A172 (cell line): ENCODE measurements around the gene RBPJL. TPM values are rescaled to one million over a fixed set of nuclear protein-coding genes. Genes with fewer than 3 reads are reported as not detected.

Experiments
- DNase-seq: peaks from one replicate; pipeline ENCODE4 v3.0.0-alpha.2; 2015; ENCODE audit warnings: low spot score
- total RNA-seq: library from RNA; depleted of rRNA; stranded (reverse); fragments of >200 nt; shearing (Covaris generic); gene quantifications from 2 replicates; pipeline ENCODE4 v1.2.3, GENCODE V29; 2014; rRNA removed

Gene RBPJL, protein sequence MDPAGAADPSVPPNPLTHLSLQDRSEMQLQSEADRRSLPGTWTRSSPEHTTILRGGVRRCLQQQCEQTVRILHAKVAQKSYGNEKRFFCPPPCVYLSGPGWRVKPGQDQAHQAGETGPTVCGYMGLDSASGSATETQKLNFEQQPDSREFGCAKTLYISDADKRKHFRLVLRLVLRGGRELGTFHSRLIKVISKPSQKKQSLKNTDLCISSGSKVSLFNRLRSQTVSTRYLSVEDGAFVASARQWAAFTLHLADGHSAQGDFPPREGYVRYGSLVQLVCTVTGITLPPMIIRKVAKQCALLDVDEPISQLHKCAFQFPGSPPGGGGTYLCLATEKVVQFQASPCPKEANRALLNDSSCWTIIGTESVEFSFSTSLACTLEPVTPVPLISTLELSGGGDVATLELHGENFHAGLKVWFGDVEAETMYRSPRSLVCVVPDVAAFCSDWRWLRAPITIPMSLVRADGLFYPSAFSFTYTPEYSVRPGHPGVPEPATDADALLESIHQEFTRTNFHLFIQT
- not detected in 2 replicates for total RNA-seq

- no peak for DNase-seq
Observed at GRCh38 chr20:45306431-45306982, at the start of gene RBPJL. Gene RBPJL, plus strand, starts transcription at chr20:45306840. Its CDS starts 83 bp downstream, at chr20:45306923.

DNA sequence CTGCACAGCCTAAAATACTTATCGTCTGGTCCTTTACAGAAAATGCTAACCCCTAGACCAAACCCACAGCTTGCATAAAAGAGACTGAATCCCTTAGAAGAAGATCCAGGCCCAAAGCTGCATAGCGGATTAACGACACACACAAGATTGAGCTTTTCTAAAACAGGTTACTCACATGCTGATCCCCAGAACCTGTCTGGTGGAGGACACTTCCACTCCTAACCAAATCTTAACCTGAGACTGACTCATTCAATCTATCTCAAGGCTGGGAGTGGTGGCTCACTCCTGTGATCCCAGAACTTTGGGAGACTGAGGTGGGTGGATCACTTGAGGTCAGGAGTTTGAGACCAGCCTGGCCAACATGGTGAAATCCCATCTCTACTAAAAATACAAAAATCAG, 49.5 kb upstream of the RBPJL start:
- no peak for DNase-seq

DNA sequence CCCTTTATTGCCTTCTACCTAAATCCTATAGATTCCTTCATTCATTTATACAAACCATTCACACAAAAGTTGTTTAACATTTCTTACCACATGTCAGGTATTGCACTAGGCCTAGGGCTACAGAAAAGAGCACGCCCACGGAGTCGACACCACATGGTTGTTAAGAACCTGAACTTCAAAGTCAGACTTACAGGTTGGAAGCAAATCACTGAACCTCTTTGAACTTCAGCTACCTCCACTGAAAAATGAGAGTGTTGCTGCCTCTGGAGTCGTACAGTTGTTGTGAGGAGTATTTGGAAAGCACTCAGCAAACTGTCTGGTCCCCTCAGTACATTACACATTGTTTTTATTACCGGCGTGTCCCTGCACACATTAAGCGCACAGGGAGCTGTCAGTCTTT, 48.9 kb upstream of the RBPJL start:
- no peak for DNase-seq

- no peak for DNase-seq
Observed at GRCh38 chr20:45258259-45258658, 48.4 kb upstream of the RBPJL start.

DNA sequence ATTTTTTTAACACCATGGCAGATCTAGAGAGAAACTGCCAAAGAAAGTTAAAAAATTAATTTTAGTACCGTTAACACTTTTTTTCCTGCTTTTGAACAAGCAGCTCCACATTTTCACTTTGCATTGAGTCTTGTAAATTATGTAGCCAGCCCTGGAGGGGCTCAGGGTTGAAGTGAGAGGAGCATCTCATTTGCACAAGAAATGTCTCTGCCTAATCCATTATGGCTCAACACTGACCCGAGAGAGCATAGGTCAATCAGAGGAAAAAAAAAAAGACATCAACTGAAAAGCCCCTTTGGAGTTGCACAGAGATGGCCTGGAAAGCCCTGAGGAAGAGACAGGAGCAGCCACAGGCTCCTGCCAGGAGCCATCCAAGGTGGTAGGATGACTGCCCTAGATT, 48.0 kb upstream of the RBPJL start:
- DNase-seq = no peak

DNA sequence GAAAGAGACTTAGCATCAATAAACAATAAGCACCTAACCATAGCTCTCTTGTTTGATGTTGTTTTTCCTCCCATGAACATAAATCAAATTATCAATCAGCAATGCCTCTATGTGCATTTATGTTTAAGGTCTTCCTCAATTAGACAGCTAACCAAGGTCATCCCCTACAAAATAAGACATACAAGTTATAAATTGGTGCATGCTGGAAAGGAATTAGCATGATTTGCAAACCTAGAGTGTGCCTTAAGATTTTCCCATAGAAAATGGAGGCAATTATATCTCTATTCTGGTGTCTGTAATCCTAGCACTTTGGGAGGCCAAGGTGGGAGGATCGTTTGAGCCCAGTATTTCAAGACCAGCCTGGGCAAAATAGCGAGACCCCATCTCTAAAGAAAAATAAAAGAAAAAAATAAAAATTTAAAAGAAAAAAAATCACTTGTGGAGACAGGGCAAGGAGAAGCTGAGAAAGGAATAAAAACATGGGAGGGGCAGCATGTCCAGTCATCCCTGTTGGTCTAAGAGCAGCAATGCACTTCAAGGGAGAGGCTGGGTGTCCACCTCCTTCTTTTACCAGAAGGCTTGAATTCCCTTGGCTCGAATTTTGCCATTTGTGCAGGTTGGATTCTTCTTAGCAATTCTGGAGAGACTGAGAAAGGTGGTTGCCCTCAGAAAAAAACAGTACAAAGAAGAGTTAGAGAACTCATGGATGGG, 42.9 kb upstream of the RBPJL start:
- no peak for DNase-seq

GRCh38 chr20:45266977-45267376, 39.7 kb upstream of the RBPJL start:
- no peak for DNase-seq

DNA sequence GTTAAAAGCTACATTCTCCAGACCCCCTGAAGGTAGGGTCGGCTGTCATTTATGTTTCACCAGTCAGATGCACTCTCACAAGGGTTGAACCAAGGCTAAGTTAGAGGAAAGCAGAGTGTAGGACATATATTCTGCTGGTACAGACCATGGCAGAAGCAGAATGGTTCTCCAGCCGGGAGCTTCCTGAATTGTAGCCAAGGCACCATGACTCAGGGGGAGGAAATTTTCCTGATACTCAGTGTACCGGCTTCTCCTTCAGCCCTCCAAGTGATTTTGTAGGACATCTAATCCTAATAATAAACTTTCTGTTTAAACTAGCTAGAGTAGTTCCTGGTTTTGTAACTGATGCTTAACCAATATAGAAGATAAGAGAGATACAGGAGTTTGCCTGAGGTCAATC, 38.1 kb upstream of the RBPJL start:
- DNase-seq = no peak

GRCh38 chr20:45269056-45269455, 37.6 kb upstream of the RBPJL start:
- no peak for DNase-seq

DNA sequence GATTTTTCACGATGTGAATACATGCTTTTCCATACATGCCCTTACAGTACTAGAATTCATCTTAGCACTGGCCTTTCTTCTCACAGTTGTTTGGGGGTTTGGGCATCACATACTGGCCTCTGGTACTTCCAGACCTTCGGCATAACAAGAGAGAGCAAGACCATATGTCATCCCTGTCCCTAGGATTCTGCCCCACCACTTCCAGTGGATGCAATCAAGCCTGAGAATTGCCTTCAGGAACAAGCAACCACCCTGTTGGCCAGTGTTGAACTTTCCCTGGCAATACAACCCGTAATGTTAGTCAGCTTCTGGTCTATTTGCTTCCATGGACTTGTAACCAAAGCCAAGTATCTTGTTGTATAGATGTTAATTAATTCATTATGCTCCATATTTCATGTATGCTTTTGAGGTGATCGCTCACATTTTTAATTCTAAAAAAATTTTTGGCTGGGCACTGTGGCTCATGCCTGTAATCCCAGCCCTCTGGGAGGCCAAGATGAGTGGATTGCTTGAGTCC, 36.8 kb upstream of the RBPJL start:
- DNase-seq = no peak

DNA sequence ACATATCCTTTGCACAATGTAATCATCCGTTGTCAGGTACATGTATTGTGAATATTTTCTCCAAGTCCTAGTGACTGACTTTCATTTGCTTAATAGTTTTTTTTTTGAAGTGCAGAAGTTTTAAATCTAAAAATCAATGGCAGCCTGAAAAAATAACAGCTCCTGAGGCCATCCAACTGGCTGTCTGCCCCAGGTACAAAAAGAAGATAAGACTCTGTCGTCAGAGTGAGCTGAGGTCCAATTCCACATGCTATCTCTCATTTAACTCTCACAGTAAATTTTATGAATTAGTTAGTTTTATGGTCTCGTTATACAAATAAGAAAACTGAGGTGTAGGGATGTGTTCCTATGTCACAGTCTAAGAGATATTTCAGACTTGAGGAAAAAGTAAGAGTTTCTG, 31.3 kb upstream of the RBPJL start:
- DNase-seq = no peak

DNA sequence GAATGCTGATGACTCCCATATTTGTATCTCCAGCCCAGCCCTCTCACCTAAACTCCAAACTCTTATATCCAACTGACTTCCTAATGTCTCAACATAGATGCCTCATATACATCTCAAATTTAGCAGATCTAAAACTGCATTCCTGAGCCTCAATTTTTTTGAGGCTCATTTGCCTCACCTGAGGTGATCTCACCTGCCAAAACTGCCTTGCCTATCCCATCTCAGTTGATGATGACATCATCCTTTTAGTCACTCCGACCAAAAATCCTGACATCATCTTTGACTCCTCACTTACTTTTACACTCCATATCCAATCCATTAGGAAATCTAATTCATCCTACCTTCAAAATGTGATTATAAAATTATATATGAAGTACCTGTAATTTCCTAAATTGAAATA, 26.6 kb upstream of the RBPJL start:
- no peak for DNase-seq

DNA sequence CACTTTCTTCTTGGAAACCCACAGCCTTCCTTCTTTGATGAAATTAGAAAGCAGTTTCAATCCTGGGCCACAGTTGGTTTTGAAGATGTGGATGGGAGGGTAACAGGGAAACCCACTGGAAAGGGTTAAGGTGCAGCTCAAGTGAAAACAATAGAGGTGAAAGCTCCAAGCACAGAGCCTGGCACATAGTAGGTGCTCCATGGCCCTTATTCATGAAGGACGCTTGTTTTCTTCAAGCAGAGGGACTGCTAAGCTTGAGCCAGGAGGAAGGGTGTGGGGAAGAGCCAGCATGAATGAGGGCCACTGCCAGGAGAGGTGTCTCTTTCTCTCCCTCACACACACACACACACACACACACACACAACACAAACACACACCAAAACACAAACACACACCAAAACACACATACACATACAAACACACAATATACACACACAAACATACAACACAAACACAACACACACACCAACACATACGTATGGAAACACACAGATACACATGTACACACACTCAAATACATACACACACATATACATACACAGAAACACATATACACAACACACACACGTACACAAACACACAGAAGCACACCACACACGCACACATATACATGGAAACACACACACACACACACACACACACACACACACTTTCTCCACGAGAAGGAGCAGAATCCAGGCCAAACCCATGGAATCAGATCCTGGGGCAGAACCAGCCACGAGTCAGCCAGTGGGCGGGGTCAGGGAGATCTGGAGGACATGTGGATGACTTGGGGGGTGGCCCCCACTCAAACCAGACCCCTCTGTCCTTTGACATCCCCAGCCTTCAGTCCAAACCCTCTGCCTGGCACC, 23.7 kb upstream of the RBPJL start:
- no peak for DNase-seq

DNA sequence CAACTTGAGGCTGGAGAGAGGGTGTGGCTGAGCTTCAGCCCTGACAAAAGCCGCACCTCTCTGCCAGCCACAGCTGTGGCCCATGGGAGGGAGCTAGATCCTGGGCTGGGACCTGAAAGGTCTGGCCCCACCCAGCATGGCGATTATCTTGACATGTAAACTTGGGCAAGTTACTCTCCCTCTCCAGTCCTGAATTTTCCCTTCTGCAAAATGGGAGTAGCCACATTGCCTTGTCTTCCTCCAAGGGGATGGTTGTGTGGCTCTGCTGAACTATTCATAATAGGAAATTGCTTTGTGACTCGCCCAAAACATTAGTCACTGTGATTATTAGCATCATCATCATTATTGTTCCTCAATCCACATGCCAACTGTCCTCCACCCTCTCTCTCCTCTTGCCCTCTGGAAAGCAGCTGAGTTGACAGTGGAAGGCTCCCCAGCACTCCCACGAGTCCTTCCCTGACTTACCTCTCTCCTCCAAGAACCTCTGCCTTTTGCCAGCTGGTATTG, 23.0 kb upstream of the RBPJL start:
- DNase-seq = peak; percentile 25

GRCh38 chr20:45288376-45288775, 18.3 kb upstream of the RBPJL start:
- no peak for DNase-seq

DNA sequence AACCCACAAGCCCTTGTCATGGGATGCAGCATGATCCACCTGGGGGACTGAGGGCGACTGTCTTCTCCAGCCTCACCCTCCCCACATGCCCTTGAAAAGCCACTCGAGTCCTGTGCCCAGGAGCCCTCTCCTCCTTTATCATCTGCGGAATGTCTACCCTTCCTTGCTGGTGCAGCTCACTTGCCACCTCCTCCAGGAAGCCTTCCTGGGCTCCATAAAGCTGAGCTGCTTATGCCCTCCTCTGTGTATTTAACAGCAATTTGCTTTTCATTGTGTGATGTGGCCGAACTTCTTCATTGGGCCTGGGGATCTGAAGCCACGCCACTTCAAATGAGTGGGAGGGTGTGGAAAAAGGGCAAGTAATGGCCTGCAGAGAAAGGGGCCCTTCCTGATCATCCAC, 17.8 kb upstream of the RBPJL start:
- no peak for DNase-seq

DNA sequence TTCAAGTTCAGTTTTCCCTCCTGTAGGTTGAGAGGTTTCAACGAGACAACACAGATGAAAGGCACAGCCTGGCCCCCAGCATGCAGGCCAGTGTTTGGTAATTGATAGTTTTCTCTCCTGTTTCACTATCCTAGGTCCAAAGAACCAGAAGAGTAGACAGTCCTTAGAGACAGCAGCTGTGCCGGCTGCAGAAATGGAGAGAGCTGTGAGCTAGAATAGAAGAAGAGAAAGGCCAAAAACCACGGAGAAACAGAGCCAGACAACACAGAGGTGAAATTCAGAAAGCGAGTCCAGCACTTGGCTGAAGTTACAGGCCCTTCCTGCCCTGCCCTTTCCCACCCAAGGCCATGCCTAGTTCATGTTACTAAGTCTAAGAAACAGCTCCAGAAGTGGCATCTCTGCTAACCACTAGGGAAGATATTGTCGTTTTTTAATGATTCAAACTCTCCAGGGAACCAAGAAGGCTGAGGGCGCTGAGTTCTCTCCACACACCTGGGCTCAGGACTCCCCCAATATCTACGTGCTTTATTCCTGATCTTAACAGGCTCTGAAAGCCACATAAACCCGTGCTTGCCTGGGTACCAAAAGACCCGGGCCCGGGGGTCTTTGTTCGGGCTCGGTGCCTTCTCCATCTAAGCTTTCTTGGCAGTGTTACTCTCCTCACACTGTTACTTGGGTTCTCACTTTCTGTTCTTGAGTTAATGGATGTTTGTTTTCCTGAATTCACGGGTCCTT, 16.5 kb upstream of the RBPJL start:
- DNase-seq = no peak

- peak; percentile 73 for DNase-seq
Observed at GRCh38 chr20:45290677-45291355, 15.8 kb upstream of the RBPJL start.

GRCh38 chr20:45291526-45291925, 15.1 kb upstream of the RBPJL start:
- DNase-seq = no peak

DNA sequence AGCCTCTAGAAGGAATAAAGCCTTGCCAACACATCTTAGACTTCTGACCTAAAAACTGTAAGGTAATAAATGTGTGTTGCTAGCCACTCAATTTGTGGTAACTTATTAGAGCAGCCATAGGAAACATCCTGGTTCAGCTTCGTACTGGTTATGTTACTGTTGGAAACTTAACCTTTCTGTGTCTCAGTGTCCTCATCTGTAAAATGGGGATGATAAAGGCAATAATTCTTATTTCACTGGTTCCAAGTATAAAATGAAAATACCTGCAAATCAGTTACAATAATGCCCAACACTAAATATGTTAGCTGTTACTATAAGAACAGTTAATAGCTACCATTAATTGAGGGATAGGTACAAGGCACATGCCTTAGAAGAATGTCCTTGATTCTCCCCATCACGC, 14.3 kb upstream of the RBPJL start:
- DNase-seq = no peak
